CD4-positive, CD25-positive, alpha-beta regulatory T cell (primary cell): ENCODE measurements around the gene TFPI2. TPM values are rescaled to one million over a fixed set of nuclear protein-coding genes. Genes with fewer than 3 reads are reported as not detected.
"Not testable (repeated sequence)": the region's sequence is repeated elsewhere in the genome, so short reads cannot be mapped to it uniquely, and the experiment has no call there.

ENCODE experiments used
- ATAC-seq, 2 donors: fragments of 150-1000 bp; cut with Tn5 transposase; one replicate each; pipeline ENCODE4 v1.10.0; 2021; ENCODE audit warnings: low read depth in 2 of 2, moderate number of reproducible peaks in 2 of 2, moderate library complexity in 1 of 2
- DNase-seq, 3 donors: peaks; one replicate each; pipeline versions ENCODE4 v3.0.0 to v3.0.0-alpha.2; 2012 to 2022; ENCODE audit warnings: mixed read lengths in 1 of 3
- H3K27ac ChIP-seq: one replicate; pipeline ENCODE4 v1.7.0; 2013; ENCODE audit warnings: mild to moderate bottlenecking, low read length; ENCODE audit not compliant: insufficient read depth, poor library complexity, severe bottlenecking
- H3K27me3 ChIP-seq: one replicate; pipeline ENCODE4 v1.7.0; 2013; ENCODE audit warnings: low read length; ENCODE audit not compliant: control insufficient read depth, insufficient read depth
- H3K36me3 ChIP-seq: one replicate; pipeline ENCODE4 v1.7.0; 2013; ENCODE audit warnings: mild to moderate bottlenecking, low read length, moderate library complexity; ENCODE audit not compliant: control insufficient read depth, insufficient read depth
- H3K4me1 ChIP-seq: 2 replicates; pipeline ENCODE4 v1.7.0; 2013; ENCODE audit warnings: mild to moderate bottlenecking, low read length; ENCODE audit not compliant: insufficient read depth, control insufficient read depth, poor library complexity, severe bottlenecking
- H3K4me3 ChIP-seq: one replicate; pipeline ENCODE4 v1.7.0; 2013; ENCODE audit warnings: low read depth, mild to moderate bottlenecking, low read length, moderate library complexity
- H3K9me3 ChIP-seq, 2 experiments: 1 replicate in 1 of 2; 2 replicates in 1 of 2; pipeline ENCODE4 v1.7.0; 2013; ENCODE audit warnings: low read length in 2 of 2, mild to moderate bottlenecking in 1 of 2, moderate library complexity in 1 of 2; ENCODE audit not compliant: control insufficient read depth in 2 of 2
- H3K27ac Mint-ChIP-seq, 3 donors: one replicate each; pipeline ENCODE4 v1.8.0; 2020 to 2022; ENCODE audit warnings: mild to moderate bottlenecking in 3 of 3, mixed read lengths in 3 of 3, moderate library complexity in 2 of 3
- H3K27me3 Mint-ChIP-seq: one replicate; pipeline ENCODE4 v1.8.0; 2022; ENCODE audit warnings: mild to moderate bottlenecking, mixed read lengths
- H3K36me3 Mint-ChIP-seq: one replicate; pipeline ENCODE4 v1.8.0; 2020; ENCODE audit warnings: mixed read lengths
- H3K4me1 Mint-ChIP-seq, 4 donors: one replicate each; pipeline ENCODE4 v1.8.0; 2020 to 2022; ENCODE audit warnings: mixed read lengths in 4 of 4, mild to moderate bottlenecking in 1 of 4
- H3K4me3 Mint-ChIP-seq, 4 donors: one replicate each; pipeline ENCODE4 v1.8.0; 2020 to 2022; ENCODE audit warnings: mild to moderate bottlenecking in 4 of 4, mixed read lengths in 4 of 4, moderate library complexity in 3 of 4
- H3K9me3 Mint-ChIP-seq, 7 donors: one replicate each; pipeline ENCODE4 v1.8.0; 2020 to 2022; ENCODE audit warnings: mixed read lengths in 7 of 7, mild to moderate bottlenecking in 3 of 7, moderate library complexity in 2 of 7
- polyA plus RNA-seq, 4 donors: library from polyadenylated mRNA; unstranded; fragments of 300-500 nt; fragmentation: Illumina TruSeq; gene quantifications; one replicate each; pipeline ENCODE4 v1.2.3, GENCODE V29; 2021
- total RNA-seq: library from RNA; stranded (reverse); gene quantifications from one replicate; pipeline ENCODE4 v1.2.3, GENCODE V29; 2022

TFPI2 gene
- total and polyA plus RNA-seq, 5 donors from 2014 or later: 0.96 TPM; not detected in 4

GRCh38 chr7:93915206-93915842 is 24.8 kb upstream of the TFPI2 start:
- not testable (repeated sequence) for H3K9me3 Mint-ChIP-seq, H3K36me3 Mint-ChIP-seq, H3K4me1 ChIP-seq, H3K36me3 ChIP-seq, H3K27ac ChIP-seq, H3K4me1 Mint-ChIP-seq, H3K27me3 ChIP-seq, H3K9me3 ChIP-seq, ATAC-seq, H3K4me3 ChIP-seq, H3K27ac Mint-ChIP-seq, H3K4me3 Mint-ChIP-seq, H3K27me3 Mint-ChIP-seq, DNase-seq

DNA sequence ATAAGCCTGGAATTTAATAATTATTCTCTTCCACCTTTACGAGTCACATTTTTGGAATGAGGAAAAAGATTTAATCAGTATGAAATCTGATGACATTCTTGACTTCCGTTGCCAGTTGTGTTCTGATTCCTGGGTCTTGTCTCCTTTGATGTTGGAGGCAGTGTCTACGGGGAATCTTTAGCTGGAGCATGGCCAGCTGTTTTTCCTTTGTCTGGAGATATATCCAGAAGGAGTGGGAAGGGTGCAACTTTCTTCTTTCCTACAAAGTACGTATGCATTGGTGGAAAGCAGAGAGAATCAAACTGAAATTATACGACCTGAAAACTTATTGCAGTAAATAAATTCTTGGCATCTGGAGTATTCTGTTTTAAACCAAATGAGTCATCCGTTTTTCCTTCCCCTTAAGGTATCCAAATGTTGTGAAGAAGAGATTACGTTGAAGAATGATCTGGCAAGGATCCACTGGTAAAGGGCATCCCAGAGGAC is 24.1 kb upstream of the TFPI2 start:
- H3K4me3 ChIP-seq: no peak overlapping the region
- no peaks in the 10 kb centered on the region for H3K36me3 ChIP-seq
- no peaks in the 10 kb centered on the region for H3K27me3 Mint-ChIP-seq
- H3K4me1 ChIP-seq: no peaks in the 10 kb centered on the region
- peaks cover 0 to 1% (median 0%) of the 10 kb centered on the region in 7 donors for H3K9me3 Mint-ChIP-seq
- H3K4me1 Mint-ChIP-seq: no peaks in the 10 kb centered on the region
- no peak overlapping the region for H3K27ac Mint-ChIP-seq
- no peak overlapping the region for H3K4me3 Mint-ChIP-seq
- no peak overlapping the region for H3K27ac ChIP-seq
- H3K27me3 ChIP-seq: no peaks in the 10 kb centered on the region
- no peaks in the 10 kb centered on the region for H3K36me3 Mint-ChIP-seq
- no peak for DNase-seq
- ATAC-seq: no peak
- no peaks in the 10 kb centered on the region for H3K9me3 ChIP-seq

DNA sequence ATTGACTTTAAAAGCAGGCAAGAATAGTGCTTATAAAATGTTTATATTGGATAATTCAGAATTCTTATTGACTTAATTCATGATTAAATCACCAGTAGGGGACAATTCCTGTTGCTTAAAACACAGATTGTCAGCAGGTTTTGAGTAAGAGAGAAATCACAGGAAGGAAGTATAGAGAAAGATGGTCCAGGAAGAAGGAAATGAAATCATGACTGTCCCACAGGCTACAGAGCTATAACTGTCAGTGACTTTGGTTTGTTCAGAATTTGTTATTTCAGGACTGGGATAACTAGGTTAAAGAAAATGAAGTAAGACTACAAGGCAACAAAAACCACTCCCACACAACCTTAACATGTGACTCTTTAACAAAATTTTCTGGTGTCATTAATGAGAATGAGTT is 22.6 kb upstream of the TFPI2 start:
- DNase-seq: no peak
- Mint-ChIP-seq H3K4me3 (no peak overlapping the region), H3K27ac (no peak overlapping the region), H3K27me3 (no peaks in the 10 kb centered on the region), H3K36me3 (no peaks in the 10 kb centered on the region), H3K9me3 (peaks cover 0 to 1% (median 0%) of the 10 kb centered on the region in 7 donors), H3K4me1 (no peaks in the 10 kb centered on the region)
- H3K9me3 ChIP-seq: no peaks in the 10 kb centered on the region
- no peaks in the 10 kb centered on the region for H3K36me3 ChIP-seq
- no peak overlapping the region for H3K27ac ChIP-seq
- H3K4me1 ChIP-seq: no peaks in the 10 kb centered on the region
- ATAC-seq: no peak
- H3K27me3 ChIP-seq: no peaks in the 10 kb centered on the region
- H3K4me3 ChIP-seq: no peak overlapping the region

GRCh38 chr7:93911661-93912060 is 21.1 kb upstream of the TFPI2 start:
- H3K36me3 Mint-ChIP-seq, H3K36me3 ChIP-seq, H3K4me1 ChIP-seq, H3K4me3 ChIP-seq, H3K9me3 Mint-ChIP-seq, H3K4me3 Mint-ChIP-seq, H3K27ac Mint-ChIP-seq, DNase-seq, H3K27me3 ChIP-seq, H3K4me1 Mint-ChIP-seq, H3K27me3 Mint-ChIP-seq, H3K9me3 ChIP-seq, ATAC-seq, H3K27ac ChIP-seq: not testable (repeated sequence)

- H3K36me3 Mint-ChIP-seq, H3K9me3 ChIP-seq, H3K9me3 Mint-ChIP-seq, H3K27me3 Mint-ChIP-seq, H3K4me3 Mint-ChIP-seq, H3K27me3 ChIP-seq, H3K36me3 ChIP-seq, DNase-seq, ATAC-seq, H3K4me3 ChIP-seq, H3K4me1 ChIP-seq, H3K4me1 Mint-ChIP-seq, H3K27ac Mint-ChIP-seq, H3K27ac ChIP-seq: not testable (repeated sequence)
These were observed 20.7 kb upstream of the TFPI2 start for GRCh38 chr7:93911242-93911641.

- no peak overlapping the region for H3K4me3 Mint-ChIP-seq
- no peaks in the 10 kb centered on the region for H3K4me1 ChIP-seq
- no peaks in the 10 kb centered on the region for H3K27me3 Mint-ChIP-seq
- no peaks in the 10 kb centered on the region for H3K9me3 ChIP-seq
- no peaks in the 10 kb centered on the region for H3K36me3 ChIP-seq
- DNase-seq (no peak), ATAC-seq (no peak)
- no peak overlapping the region for H3K27ac Mint-ChIP-seq
- H3K4me3 ChIP-seq: no peak overlapping the region
- H3K27ac ChIP-seq: no peak overlapping the region
- no peaks in the 10 kb centered on the region for H3K36me3 Mint-ChIP-seq
- no peaks in the 10 kb centered on the region for H3K27me3 ChIP-seq
- no peaks in the 10 kb centered on the region for H3K4me1 Mint-ChIP-seq
- peaks cover 0 to 1% (median 0%) of the 10 kb centered on the region in 7 donors for H3K9me3 Mint-ChIP-seq
These were observed 19.8 kb upstream of the TFPI2 start for GRCh38 chr7:93910076-93910994.

DNA sequence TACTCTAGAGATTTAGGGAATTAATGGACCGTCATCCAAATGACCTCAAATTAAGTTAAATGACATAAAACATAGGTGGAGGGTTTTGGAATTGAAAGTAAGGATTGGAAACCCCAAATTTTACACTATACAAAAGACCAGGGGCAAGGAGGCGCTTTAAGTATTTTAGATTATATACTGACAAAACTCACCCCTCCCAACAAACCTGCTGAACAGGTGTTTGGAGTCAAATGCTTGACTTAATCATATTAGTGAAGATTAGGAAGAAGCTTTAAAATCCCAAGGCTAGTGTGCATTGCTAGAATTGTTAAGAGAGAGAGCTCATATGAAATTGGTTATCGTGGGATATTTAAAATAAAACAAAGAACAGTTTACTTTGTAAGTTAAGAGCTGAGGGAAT is 15.7 kb upstream of the TFPI2 start, which contains the start of gene GNGT1:
TSS of gene GNGT1 (plus strand) at position 301 of the 400 bp plus-strand sequence. CDS start 180 bp downstream, outside the sequence.
- Histone ChIP-seq H3K4me3 (no peak within 1 kb of the TSS), H3K27ac (no peak within 1 kb of the TSS), H3K27me3 (no peaks in the 10 kb centered on the region), H3K9me3 (no peaks in the 10 kb centered on the region), H3K36me3 (no peaks in the 10 kb centered on the region), H3K4me1 (no peaks in the 10 kb centered on the region)
- H3K9me3 Mint-ChIP-seq: no peaks in the 10 kb centered on the region
- H3K36me3 Mint-ChIP-seq: no peaks in the 10 kb centered on the region
- H3K4me3 Mint-ChIP-seq: no peak within 1 kb of the TSS
- H3K27me3 Mint-ChIP-seq: no peaks in the 10 kb centered on the region
- no peak for ATAC-seq
- H3K27ac Mint-ChIP-seq: no peak within 1 kb of the TSS
- no peak for DNase-seq
- no peaks in the 10 kb centered on the region for H3K4me1 Mint-ChIP-seq
